Panc1 (cell line): Measurements from ENCODE around the gene DPP8.

Experiments used
- POLR2AphosphoS5 ChIP-seq: IDR thresholded peaks from 2 replicates; pipeline ENCODE4 v1.6.1; 2012; ENCODE audit warnings: mild to moderate bottlenecking, low read depth, low read length, moderate library complexity
- SIN3A ChIP-seq: IDR thresholded peaks from 2 replicates; pipeline ENCODE4 v1.6.1; 2012; ENCODE audit warnings: low read depth, mild to moderate bottlenecking, low read length, moderate library complexity, borderline replicate concordance; ENCODE audit not compliant: insufficient read depth
- TCF7L2 ChIP-seq: IDR thresholded peaks from 2 replicates; pipeline ENCODE4 v1.6.1; 2011; ENCODE audit warnings: mild to moderate bottlenecking, low read depth, low read length, inconsistent platforms
- TF ChIP-seq, protein P1 (sequence below): fragments of 450-650 bp; IDR thresholded peaks from 2 replicates; pipeline ENCODE4 v1.5.1; 2017; ENCODE audit warnings: mild to moderate bottlenecking
- TF ChIP-seq, protein P2 (sequence below), 2 experiments: IDR thresholded peaks; 2 replicates each; pipeline ENCODE4 v1.6.1; 2011 to 2012; ENCODE audit warnings: low read depth in 2 of 2, control low read depth in 1 of 2, low read length in 1 of 2, mild to moderate bottlenecking in 1 of 2, moderate library complexity in 1 of 2; ENCODE audit not compliant: insufficient read depth in 1 of 2

DNA sequence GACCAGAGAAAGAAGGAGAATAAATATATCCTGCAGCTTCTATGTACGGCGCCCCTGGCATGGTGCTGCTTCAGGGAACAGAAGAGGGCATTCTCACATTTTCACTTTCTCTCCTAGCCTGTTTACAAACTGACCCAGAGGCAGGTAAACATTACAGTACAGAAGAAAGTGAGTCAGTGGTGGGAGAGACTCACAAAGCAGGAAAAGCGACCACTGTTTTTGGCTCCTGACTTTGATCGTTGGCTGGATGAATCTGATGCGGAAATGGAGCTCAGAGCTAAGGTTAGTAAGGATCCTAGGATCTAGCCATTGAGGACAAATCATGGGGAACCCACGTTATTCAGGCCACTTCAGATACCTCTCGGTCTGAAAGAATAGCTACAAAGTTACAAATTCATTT, 39.1 kb upstream of the DPP8 start:
- TF ChIP-seq, protein P1, sequence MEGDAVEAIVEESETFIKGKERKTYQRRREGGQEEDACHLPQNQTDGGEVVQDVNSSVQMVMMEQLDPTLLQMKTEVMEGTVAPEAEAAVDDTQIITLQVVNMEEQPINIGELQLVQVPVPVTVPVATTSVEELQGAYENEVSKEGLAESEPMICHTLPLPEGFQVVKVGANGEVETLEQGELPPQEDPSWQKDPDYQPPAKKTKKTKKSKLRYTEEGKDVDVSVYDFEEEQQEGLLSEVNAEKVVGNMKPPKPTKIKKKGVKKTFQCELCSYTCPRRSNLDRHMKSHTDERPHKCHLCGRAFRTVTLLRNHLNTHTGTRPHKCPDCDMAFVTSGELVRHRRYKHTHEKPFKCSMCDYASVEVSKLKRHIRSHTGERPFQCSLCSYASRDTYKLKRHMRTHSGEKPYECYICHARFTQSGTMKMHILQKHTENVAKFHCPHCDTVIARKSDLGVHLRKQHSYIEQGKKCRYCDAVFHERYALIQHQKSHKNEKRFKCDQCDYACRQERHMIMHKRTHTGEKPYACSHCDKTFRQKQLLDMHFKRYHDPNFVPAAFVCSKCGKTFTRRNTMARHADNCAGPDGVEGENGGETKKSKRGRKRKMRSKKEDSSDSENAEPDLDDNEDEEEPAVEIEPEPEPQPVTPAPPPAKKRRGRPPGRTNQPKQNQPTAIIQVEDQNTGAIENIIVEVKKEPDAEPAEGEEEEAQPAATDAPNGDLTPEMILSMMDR, result no peak
- TF ChIP-seq POLR2AphosphoS5, result no peak
- TF ChIP-seq, protein P2, sequence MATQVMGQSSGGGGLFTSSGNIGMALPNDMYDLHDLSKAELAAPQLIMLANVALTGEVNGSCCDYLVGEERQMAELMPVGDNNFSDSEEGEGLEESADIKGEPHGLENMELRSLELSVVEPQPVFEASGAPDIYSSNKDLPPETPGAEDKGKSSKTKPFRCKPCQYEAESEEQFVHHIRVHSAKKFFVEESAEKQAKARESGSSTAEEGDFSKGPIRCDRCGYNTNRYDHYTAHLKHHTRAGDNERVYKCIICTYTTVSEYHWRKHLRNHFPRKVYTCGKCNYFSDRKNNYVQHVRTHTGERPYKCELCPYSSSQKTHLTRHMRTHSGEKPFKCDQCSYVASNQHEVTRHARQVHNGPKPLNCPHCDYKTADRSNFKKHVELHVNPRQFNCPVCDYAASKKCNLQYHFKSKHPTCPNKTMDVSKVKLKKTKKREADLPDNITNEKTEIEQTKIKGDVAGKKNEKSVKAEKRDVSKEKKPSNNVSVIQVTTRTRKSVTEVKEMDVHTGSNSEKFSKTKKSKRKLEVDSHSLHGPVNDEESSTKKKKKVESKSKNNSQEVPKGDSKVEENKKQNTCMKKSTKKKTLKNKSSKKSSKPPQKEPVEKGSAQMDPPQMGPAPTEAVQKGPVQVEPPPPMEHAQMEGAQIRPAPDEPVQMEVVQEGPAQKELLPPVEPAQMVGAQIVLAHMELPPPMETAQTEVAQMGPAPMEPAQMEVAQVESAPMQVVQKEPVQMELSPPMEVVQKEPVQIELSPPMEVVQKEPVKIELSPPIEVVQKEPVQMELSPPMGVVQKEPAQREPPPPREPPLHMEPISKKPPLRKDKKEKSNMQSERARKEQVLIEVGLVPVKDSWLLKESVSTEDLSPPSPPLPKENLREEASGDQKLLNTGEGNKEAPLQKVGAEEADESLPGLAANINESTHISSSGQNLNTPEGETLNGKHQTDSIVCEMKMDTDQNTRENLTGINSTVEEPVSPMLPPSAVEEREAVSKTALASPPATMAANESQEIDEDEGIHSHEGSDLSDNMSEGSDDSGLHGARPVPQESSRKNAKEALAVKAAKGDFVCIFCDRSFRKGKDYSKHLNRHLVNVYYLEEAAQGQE (IDR thresholded peaks at IDR 0.05; ENCODE audit: insufficient read depth in 1 of 2, low read depth in 2 of 2, low read length in 1 of 2), result no peak
- no peak for TF ChIP-seq TCF7L2
- TF ChIP-seq SIN3A, result no peak
